HepG2 (cell line): ENCODE data around the gene NDST1. TPM values are rescaled to one million over a fixed set of nuclear protein-coding genes. Genes with fewer than 3 reads are reported as not detected.
A peak's percentile ranks its signal among the peaks of the same experiment; 100 is the strongest.

Experiments
- CERS6 ChIP-seq: sonication (generic); formaldehyde crosslinking; IDR thresholded peaks from 2 replicates; pipeline ENCODE4 v1.5.0; 2020; ENCODE audit warnings: missing genetic modification reagents
- EED ChIP-seq: sonication (generic); formaldehyde crosslinking; IDR thresholded peaks from 2 replicates; pipeline ENCODE4 v1.5.0; 2020; ENCODE audit warnings: mild to moderate bottlenecking, missing genetic modification reagents
- EHMT2 ChIP-seq: fragments of 200-600 bp; sonication (generic); IDR thresholded peaks from 2 replicates; pipeline ENCODE4 v1.7.0; 2017; ENCODE audit warnings: antibody characterized with exemption, low read depth, low read length, borderline replicate concordance
- FOXK1 ChIP-seq: sonication (generic); formaldehyde crosslinking; IDR thresholded peaks from 2 replicates; pipeline ENCODE4 v1.4.0; 2020; ENCODE audit warnings: low read depth, missing genetic modification reagents, borderline replicate concordance
- HOXA9 ChIP-seq: sonication (generic); formaldehyde crosslinking; IDR thresholded peaks from 2 replicates; pipeline ENCODE4 v1.8.1; 2022; ENCODE audit warnings: missing genetic modification reagents, mild to moderate bottlenecking, moderate library complexity, borderline replicate concordance
- ISX ChIP-seq: sonication (generic); formaldehyde crosslinking; conservative IDR thresholded peaks from 2 replicates; pipeline ENCODE4 v1.5.0; 2020; ENCODE audit warnings: missing genetic modification reagents
- MAX ChIP-seq: IDR thresholded peaks from 2 replicates; pipeline ENCODE4 v1.6.1; 2012; ENCODE audit warnings: inconsistent platforms
- MTF2 ChIP-seq: sonication (generic); formaldehyde crosslinking; IDR thresholded peaks from 2 replicates; pipeline ENCODE4 v1.5.0; 2020; ENCODE audit warnings: missing genetic modification reagents, borderline replicate concordance
- NR2F1 ChIP-seq, 2 experiments: fragments of 450-650 bp in 1 of 2; formaldehyde crosslinking in 1 of 2; IDR thresholded peaks; 2 replicates each; pipeline versions ENCODE4 v1.5.0 to v1.6.1; 2016 to 2020; ENCODE audit warnings: mild to moderate bottlenecking in 1 of 2, missing compliant biosample characterization in 1 of 2, missing genetic modification reagents in 1 of 2, moderate library complexity in 1 of 2
- ONECUT2 ChIP-seq: sonication (generic); formaldehyde crosslinking; IDR thresholded peaks from 2 replicates; pipeline ENCODE4 v1.4.0; 2020; ENCODE audit warnings: missing genetic modification reagents
- PHF8 ChIP-seq: sonication (generic); formaldehyde crosslinking; IDR thresholded peaks from 2 replicates; pipeline ENCODE4 v1.5.0; 2020; ENCODE audit warnings: missing genetic modification reagents
- PPARG ChIP-seq: conservative IDR thresholded peaks from 2 replicates; pipeline ENCODE4 v1.6.1; 2016; ENCODE audit warnings: missing biosample characterization, missing genetic modification reagents
- RAD21 ChIP-seq: fragments of 450-650 bp; formaldehyde crosslinking; IDR thresholded peaks from 2 replicates; pipeline ENCODE4 v1.5.0; 2020; ENCODE audit warnings: mild to moderate bottlenecking
- RFX3 ChIP-seq: IDR thresholded peaks from 2 replicates; pipeline ENCODE4 v1.6.1; 2016; ENCODE audit warnings: missing biosample characterization, missing genetic modification reagents
- SMAD3 ChIP-seq: sonication (generic); formaldehyde crosslinking; IDR thresholded peaks from 2 replicates; pipeline ENCODE4 v1.4.0; 2020; ENCODE audit warnings: missing genetic modification reagents
- TEAD3 ChIP-seq: optimal IDR thresholded peaks from 2 replicates; pipeline ENCODE3; 2016; ENCODE audit warnings: borderline replicate concordance
- TMF1 ChIP-seq: sonication (generic); formaldehyde crosslinking; IDR thresholded peaks from 2 replicates; pipeline ENCODE4 v1.8.1; 2022; ENCODE audit warnings: low read depth, missing genetic modification reagents
- ZIK1 ChIP-seq: sonication (generic); formaldehyde crosslinking; IDR thresholded peaks from 2 replicates; pipeline ENCODE4 v1.5.0; 2020; ENCODE audit warnings: mild to moderate bottlenecking, low read depth, missing genetic modification reagents, borderline replicate concordance
- ZNF10 ChIP-seq: sonication (generic); formaldehyde crosslinking; IDR thresholded peaks from 2 replicates; pipeline ENCODE4 v1.4.0; 2020; ENCODE audit warnings: mild to moderate bottlenecking, low read depth, missing genetic modification reagents, borderline replicate concordance
- ZNF30 ChIP-seq: sonication (generic); formaldehyde crosslinking; IDR thresholded peaks from 2 replicates; pipeline ENCODE4 v1.5.0; 2020; ENCODE audit warnings: mild to moderate bottlenecking, missing genetic modification reagents
- ZNF317 ChIP-seq: sonication (generic); formaldehyde crosslinking; IDR thresholded peaks from 2 replicates; pipeline ENCODE4 v1.5.0; 2020; ENCODE audit warnings: mild to moderate bottlenecking, missing genetic modification reagents
- ZNF446 ChIP-seq: sonication (generic); formaldehyde crosslinking; IDR thresholded peaks from 2 replicates; pipeline ENCODE4 v1.5.0; 2020; ENCODE audit warnings: mild to moderate bottlenecking, missing genetic modification reagents
- ZNF468 ChIP-seq: sonication (generic); formaldehyde crosslinking; IDR thresholded peaks from 2 replicates; pipeline ENCODE4 v1.8.0; 2022; ENCODE audit warnings: mild to moderate bottlenecking, moderate library complexity, missing genetic modification reagents
- ZNF501 ChIP-seq: sonication (generic); formaldehyde crosslinking; IDR thresholded peaks from 2 replicates; pipeline ENCODE4 v1.5.1; 2020; ENCODE audit warnings: mild to moderate bottlenecking, moderate library complexity, missing genetic modification reagents
- ZNF550 ChIP-seq: sonication (generic); formaldehyde crosslinking; IDR thresholded peaks from 2 replicates; pipeline ENCODE4 v1.4.0; 2020; ENCODE audit warnings: mild to moderate bottlenecking, missing genetic modification reagents, borderline replicate concordance
- ZNF644 ChIP-seq: IDR thresholded peaks from 2 replicates; pipeline ENCODE4 v1.6.1; 2016; ENCODE audit warnings: low read depth
- polyA plus RNA-seq, 8 experiments: library from polyadenylated mRNA; depleted of rRNA in 3 of 8; stranded (reverse) in 7 of 8; unstranded in 1 of 8; fragments of >200 nt; fragmentation: Illumina TruSeq in 4 of 8; extraction: Trizol in 4 of 8; gene quantifications; 2 replicates each; pipeline versions ENCODE4 v1.2.1 to v1.2.3, GENCODE V29; 2011 to 2016; ENCODE audit warnings: low read depth in 4 of 8, missing spikeins in 1 of 8, mixed read lengths in 1 of 8; ENCODE audit not compliant: insufficient read depth in 1 of 8
- total RNA-seq, 5 experiments: library from RNA; depleted of rRNA; stranded (reverse); fragments of >200 nt; fragmentation: Illumina TruSeq; extraction: Trizol; gene quantifications; 2 replicates each; pipeline ENCODE4 v1.2.3, GENCODE V29; 2016; ENCODE audit warnings: low read depth in 1 of 5
- TF ChIP-seq, protein P1 (sequence below): sonication (generic); formaldehyde crosslinking; IDR thresholded peaks from 2 replicates; pipeline ENCODE4 v1.5.0; 2020; ENCODE audit warnings: mild to moderate bottlenecking, low read depth, missing genetic modification reagents, borderline replicate concordance
- TF ChIP-seq, protein P2 (sequence below): sonication (generic); formaldehyde crosslinking; IDR thresholded peaks from 2 replicates; pipeline ENCODE4 v1.4.0; 2020; ENCODE audit warnings: missing genetic modification reagents, mild to moderate bottlenecking, borderline replicate concordance

Gene NDST1
- total and polyA plus RNA-seq, 2 of the 13 experiments (the other 11 are each of a cell fraction or from before 2014, with no cell fraction given), result 23.8 to 26.2 TPM

- TF ChIP-seq ZIK1 (CRISPR knock-in tag) (0 out of 2 replicates have a peak, but pooled peaks have one; percentile 39), RFX3 (CRISPR knock-in tag) (no peak), MAX (no peak), TMF1 (CRISPR knock-in tag) (no peak), TEAD3 (CRISPR knock-in tag) (peak; percentile 79), EED (CRISPR knock-in tag) (no peak), SMAD3 (CRISPR knock-in tag) (0 out of 2 replicates have a peak, but pooled peaks have one; percentile 25), ZNF30 (CRISPR knock-in tag) (no peak), ISX (CRISPR knock-in tag) (no peak), ZNF644 (CRISPR knock-in tag) (peak; percentile 52; the same call in 1 of the 2 replicates), ZNF10 (CRISPR knock-in tag) (no peak), PHF8 (no peak), PPARG (CRISPR knock-in tag) (no peak), ZNF446 (CRISPR knock-in tag) (no peak), FOXK1 (CRISPR knock-in tag) (peak; percentile 67; the same call in 1 of the 2 replicates), EHMT2 (no peak), ZNF501 (CRISPR knock-in tag) (peak; percentile 66; the same call in 1 of the 2 replicates), NR2F1 (CRISPR knock-in tag; IDR thresholded peaks at IDR 0.05) (peak; percentile 92 to 93), CERS6 (CRISPR knock-in tag) (no peak), MTF2 (CRISPR knock-in tag) (no peak), ZNF468 (no peak), RAD21 (no peak), ZNF550 (CRISPR knock-in tag) (no peak), ZNF317 (no peak), ONECUT2 (no peak), HOXA9 (CRISPR knock-in tag) (no peak)
- TF ChIP-seq, protein P1, sequence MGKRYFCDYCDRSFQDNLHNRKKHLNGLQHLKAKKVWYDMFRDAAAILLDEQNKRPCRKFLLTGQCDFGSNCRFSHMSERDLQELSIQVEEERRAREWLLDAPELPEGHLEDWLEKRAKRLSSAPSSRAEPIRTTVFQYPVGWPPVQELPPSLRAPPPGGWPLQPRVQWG (CRISPR knock-in tag), result no peak
- TF ChIP-seq, protein P2, sequence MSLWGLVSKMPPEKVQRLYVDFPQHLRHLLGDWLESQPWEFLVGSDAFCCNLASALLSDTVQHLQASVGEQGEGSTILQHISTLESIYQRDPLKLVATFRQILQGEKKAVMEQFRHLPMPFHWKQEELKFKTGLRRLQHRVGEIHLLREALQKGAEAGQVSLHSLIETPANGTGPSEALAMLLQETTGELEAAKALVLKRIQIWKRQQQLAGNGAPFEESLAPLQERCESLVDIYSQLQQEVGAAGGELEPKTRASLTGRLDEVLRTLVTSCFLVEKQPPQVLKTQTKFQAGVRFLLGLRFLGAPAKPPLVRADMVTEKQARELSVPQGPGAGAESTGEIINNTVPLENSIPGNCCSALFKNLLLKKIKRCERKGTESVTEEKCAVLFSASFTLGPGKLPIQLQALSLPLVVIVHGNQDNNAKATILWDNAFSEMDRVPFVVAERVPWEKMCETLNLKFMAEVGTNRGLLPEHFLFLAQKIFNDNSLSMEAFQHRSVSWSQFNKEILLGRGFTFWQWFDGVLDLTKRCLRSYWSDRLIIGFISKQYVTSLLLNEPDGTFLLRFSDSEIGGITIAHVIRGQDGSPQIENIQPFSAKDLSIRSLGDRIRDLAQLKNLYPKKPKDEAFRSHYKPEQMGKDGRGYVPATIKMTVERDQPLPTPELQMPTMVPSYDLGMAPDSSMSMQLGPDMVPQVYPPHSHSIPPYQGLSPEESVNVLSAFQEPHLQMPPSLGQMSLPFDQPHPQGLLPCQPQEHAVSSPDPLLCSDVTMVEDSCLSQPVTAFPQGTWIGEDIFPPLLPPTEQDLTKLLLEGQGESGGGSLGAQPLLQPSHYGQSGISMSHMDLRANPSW (CRISPR knock-in tag), result no peak
Observed at GRCh38 chr5:150517272-150518152, 9.6 kb downstream of the NDST1 start (continued).
